H9 (cell line): Measurements from ENCODE around the gene DLG1. TPM values are rescaled to one million over a fixed set of nuclear protein-coding genes. Genes with fewer than 3 reads are reported as not detected.

Experiments used
- DNase-seq: peaks from one replicate; pipeline ENCODE4 v3.0.0-alpha.2; 2017
- H2AFZ ChIP-seq: one replicate; pipeline ENCODE4 v1.6.1; 2013; ENCODE audit warnings: mild to moderate bottlenecking, low read length, control low read depth, moderate library complexity
- H2AK5ac ChIP-seq: 2 replicates; pipeline ENCODE4 v1.6.1; 2013; ENCODE audit warnings: low read length, control low read depth, mixed read lengths; ENCODE audit not compliant: insufficient read length
- H2BK120ac ChIP-seq: one replicate; pipeline ENCODE4 v1.6.1; 2013; ENCODE audit warnings: low read depth, mild to moderate bottlenecking, low read length, control low read depth, inconsistent platforms; ENCODE audit not compliant: poor library complexity, severe bottlenecking
- H2BK12ac ChIP-seq: 2 replicates; pipeline ENCODE4 v1.6.1; 2013; ENCODE audit warnings: low read length, control low read depth, mixed read lengths, low read depth; ENCODE audit not compliant: insufficient read length
- H2BK15ac ChIP-seq: 2 replicates; pipeline ENCODE4 v1.6.1; 2013; ENCODE audit warnings: low read depth, low read length, control low read depth
- H2BK20ac ChIP-seq: one replicate; pipeline ENCODE4 v1.6.1; 2013; ENCODE audit warnings: low read depth, mild to moderate bottlenecking, low read length, control low read depth, inconsistent platforms; ENCODE audit not compliant: poor library complexity, severe bottlenecking
- H2BK5ac ChIP-seq: 2 replicates; pipeline ENCODE4 v1.6.1; 2013; ENCODE audit warnings: low read length, control low read depth, mixed read lengths; ENCODE audit not compliant: insufficient read length
- H3K14ac ChIP-seq: 2 replicates; pipeline ENCODE4 v1.6.1; 2013; ENCODE audit warnings: low read length, control low read depth; ENCODE audit not compliant: insufficient read depth
- H3K18ac ChIP-seq: 2 replicates; pipeline ENCODE4 v1.6.1; 2013; ENCODE audit warnings: low read depth, mild to moderate bottlenecking, mixed read lengths, low read length, control low read depth; ENCODE audit not compliant: insufficient read length
- H3K23ac ChIP-seq: 2 replicates; pipeline ENCODE4 v1.6.1; 2013; ENCODE audit warnings: low read length, control low read depth, mixed read lengths, low read depth; ENCODE audit not compliant: insufficient read length
- H3K23me2 ChIP-seq: 2 replicates; pipeline ENCODE4 v1.6.1; 2013; ENCODE audit warnings: low read depth, mild to moderate bottlenecking, mixed read lengths, low read length, control low read depth; ENCODE audit not compliant: insufficient read length, poor library complexity, severe bottlenecking
- H3K27ac ChIP-seq: 2 replicates; pipeline ENCODE4 v1.5.1; 2013; ENCODE audit warnings: low read length, control low read depth, mixed read lengths, low read depth; ENCODE audit not compliant: insufficient read length
- H3K27me3 ChIP-seq: 2 replicates; pipeline ENCODE4 v1.6.1; 2013; ENCODE audit warnings: low read length, control low read depth, inconsistent platforms; ENCODE audit not compliant: insufficient read depth
- H3K4ac ChIP-seq: 2 replicates; pipeline ENCODE4 v1.6.1; 2013; ENCODE audit warnings: low read depth, mild to moderate bottlenecking, control low read depth, inconsistent platforms, low read length, moderate library complexity
- H3K4me1 ChIP-seq: 2 replicates; pipeline ENCODE4 v1.6.1; 2013; ENCODE audit warnings: low read length, control low read depth, inconsistent platforms; ENCODE audit not compliant: insufficient read depth
- H3K4me2 ChIP-seq: 2 replicates; pipeline ENCODE4 v1.6.1; 2013; ENCODE audit warnings: low read length, control low read depth, mixed read lengths; ENCODE audit not compliant: insufficient read length, insufficient read depth
- H3K56ac ChIP-seq: 2 replicates; pipeline ENCODE4 v1.6.1; 2013; ENCODE audit warnings: low read depth, mild to moderate bottlenecking, mixed read lengths, low read length, control low read depth; ENCODE audit not compliant: insufficient read length
- H3K79me1 ChIP-seq: 2 replicates; pipeline ENCODE4 v1.6.1; 2013; ENCODE audit warnings: low read depth, mild to moderate bottlenecking, moderate library complexity, low read length, control low read depth, inconsistent platforms; ENCODE audit not compliant: insufficient read depth, poor library complexity, severe bottlenecking
- H3K79me2 ChIP-seq: 2 replicates; pipeline ENCODE4 v1.6.1; 2013; ENCODE audit warnings: low read length, control low read depth, inconsistent platforms; ENCODE audit not compliant: insufficient read depth
- H3K9ac ChIP-seq: 2 replicates; pipeline ENCODE4 v1.6.1; 2013; ENCODE audit warnings: low read length, control low read depth, mixed read lengths; ENCODE audit not compliant: insufficient read length; ENCODE audit errors: extremely low read depth
- H3K9me3 ChIP-seq: one replicate; pipeline ENCODE4 v1.6.1; 2013; ENCODE audit warnings: low read depth, low read length, inconsistent platforms; ENCODE audit not compliant: control insufficient read depth
- H3T11ph ChIP-seq: one replicate; pipeline ENCODE4 v1.6.1; 2013; ENCODE audit warnings: mild to moderate bottlenecking, low read length, control low read depth, inconsistent platforms
- H4K20me1 ChIP-seq: one replicate; pipeline ENCODE4 v1.6.1; 2013; ENCODE audit not compliant: control insufficient read depth, insufficient read length, insufficient read depth
- H4K5ac ChIP-seq: 2 replicates; pipeline ENCODE4 v1.6.1; 2013; ENCODE audit warnings: low read depth, mild to moderate bottlenecking, mixed read lengths, low read length, control low read depth; ENCODE audit not compliant: insufficient read length
- H4K8ac ChIP-seq: replicated peaks from 2 replicates; pipeline ENCODE4 v1.6.1; 2013; ENCODE audit warnings: low read length, control low read depth, mixed read lengths, low read depth; ENCODE audit not compliant: insufficient read length
- H4K91ac ChIP-seq: 2 replicates; pipeline ENCODE4 v1.6.1; 2013; ENCODE audit warnings: low read depth, mild to moderate bottlenecking, moderate library complexity, mixed read lengths, low read length, control low read depth; ENCODE audit not compliant: insufficient read length
- H3K27ac Mint-ChIP-seq, 3 experiments: 2 replicates in 2 of 3; 3 replicates in 1 of 3; pipeline ENCODE4 v1.8.0; 2020 to 2021; ENCODE audit warnings: mixed read lengths in 3 of 3, mild to moderate bottlenecking in 1 of 3, moderate library complexity in 1 of 3
- H3K27me3 Mint-ChIP-seq: 2 replicates; pipeline ENCODE4 v1.8.0; 2021; ENCODE audit warnings: low read depth, mild to moderate bottlenecking, moderate library complexity, mixed read lengths
- H3K36me3 Mint-ChIP-seq, 3 experiments: 2 replicates in 2 of 3; 3 replicates in 1 of 3; pipeline ENCODE4 v1.8.0; 2020 to 2021; ENCODE audit warnings: low read depth in 3 of 3, mixed read lengths in 3 of 3; ENCODE audit not compliant: insufficient read depth in 1 of 3
- H3K4me1 Mint-ChIP-seq, 2 experiments: 2 replicates each; pipeline ENCODE4 v1.8.0; 2020; ENCODE audit warnings: mixed read lengths in 2 of 2
- H3K4me3 Mint-ChIP-seq, 2 experiments: 2 replicates in 1 of 2; 3 replicates in 1 of 2; pipeline ENCODE4 v1.8.0; 2020 to 2021; ENCODE audit warnings: mild to moderate bottlenecking in 2 of 2, mixed read lengths in 2 of 2, moderate library complexity in 1 of 2
- H3K9me3 Mint-ChIP-seq, 2 experiments: 2 replicates in 1 of 2; 3 replicates in 1 of 2; pipeline ENCODE4 v1.8.0; 2020; ENCODE audit warnings: mild to moderate bottlenecking in 2 of 2, mixed read lengths in 2 of 2, moderate library complexity in 1 of 2
- WGBS: extraction: QIAGEN DNeasy Blood & Tissue Kit; methylation state at CpG from one replicate; pipeline ENCODE4 v1.1.7; 2013; ENCODE audit warnings: missing lambda C conversion rate, low lambda C conversion rate, mixed read lengths; ENCODE audit not compliant: insufficient read length; ENCODE audit errors: extremely low coverage; 5-methylcytosine and 5-hydroxymethylcytosine counted together
- total RNA-seq: library from RNA; stranded (reverse); gene quantifications from 2 replicates; pipeline ENCODE4 v1.2.1, GENCODE V29; 2021
- TF ChIP-seq, protein P1 (sequence below): fragments of 200-600 bp; sonication (generic); conservative IDR thresholded peaks from 3 replicates; pipeline ENCODE4 v1.8.0; 2021; ENCODE audit warnings: antibody characterized with exemption, mild to moderate bottlenecking

DLG1 gene
- total RNA-seq, 1 experiment from 2014 or later, result 84.1 TPM

GRCh38 chr3:197261164-197261509, 37.3 kb downstream of the DLG1 start:
- H2BK120ac ChIP-seq, result no peak overlapping the region
- peaks cover 3% of the 10 kb centered on the region; the same call in 1 of the 2 replicates for H3K79me2 ChIP-seq
- H3K27me3 ChIP-seq, result no peaks in the 10 kb centered on the region
- no peak overlapping the region for H2AFZ ChIP-seq
- DNase-seq, result no peak
- H3K23ac ChIP-seq, result no peak overlapping the region
- H2BK20ac ChIP-seq, result no peak overlapping the region
- no peak overlapping the region for H3K27ac ChIP-seq
- Mint-ChIP-seq H3K4me1 (peaks cover 18 to 22% of the 10 kb centered on the region in 2 experiments), H3K27me3 (no peaks in the 10 kb centered on the region), H3K9me3 (no peaks in the 10 kb centered on the region), H3K36me3 (peaks cover 0 to 5% (median 3%) of the 10 kb centered on the region in 3 experiments; a peak in 4 of 7 replicates), H3K27ac (no peak overlapping the region), H3K4me3 (no peak overlapping the region)
- no peak overlapping the region for H2AK5ac ChIP-seq
- no peaks in the 10 kb centered on the region; the same call in 1 of the 2 replicates for H3K4me1 ChIP-seq
- H3K4ac ChIP-seq, result no peak overlapping the region
- no peaks in the 10 kb centered on the region for H3K23me2 ChIP-seq
- H3K56ac ChIP-seq, result no peak overlapping the region
- H3K79me1 ChIP-seq, result peaks cover 11% of the 10 kb centered on the region
- TF ChIP-seq, protein P1, sequence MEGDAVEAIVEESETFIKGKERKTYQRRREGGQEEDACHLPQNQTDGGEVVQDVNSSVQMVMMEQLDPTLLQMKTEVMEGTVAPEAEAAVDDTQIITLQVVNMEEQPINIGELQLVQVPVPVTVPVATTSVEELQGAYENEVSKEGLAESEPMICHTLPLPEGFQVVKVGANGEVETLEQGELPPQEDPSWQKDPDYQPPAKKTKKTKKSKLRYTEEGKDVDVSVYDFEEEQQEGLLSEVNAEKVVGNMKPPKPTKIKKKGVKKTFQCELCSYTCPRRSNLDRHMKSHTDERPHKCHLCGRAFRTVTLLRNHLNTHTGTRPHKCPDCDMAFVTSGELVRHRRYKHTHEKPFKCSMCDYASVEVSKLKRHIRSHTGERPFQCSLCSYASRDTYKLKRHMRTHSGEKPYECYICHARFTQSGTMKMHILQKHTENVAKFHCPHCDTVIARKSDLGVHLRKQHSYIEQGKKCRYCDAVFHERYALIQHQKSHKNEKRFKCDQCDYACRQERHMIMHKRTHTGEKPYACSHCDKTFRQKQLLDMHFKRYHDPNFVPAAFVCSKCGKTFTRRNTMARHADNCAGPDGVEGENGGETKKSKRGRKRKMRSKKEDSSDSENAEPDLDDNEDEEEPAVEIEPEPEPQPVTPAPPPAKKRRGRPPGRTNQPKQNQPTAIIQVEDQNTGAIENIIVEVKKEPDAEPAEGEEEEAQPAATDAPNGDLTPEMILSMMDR, result no peak
- no peak overlapping the region for H2BK5ac ChIP-seq
- no peak overlapping the region for H4K8ac ChIP-seq
- H2BK15ac ChIP-seq, result no peak overlapping the region
- H3K9ac ChIP-seq, result no peak overlapping the region
- H4K5ac ChIP-seq, result no peak overlapping the region
- no peak overlapping the region for H3K14ac ChIP-seq
- no peaks in the 10 kb centered on the region for H3K9me3 ChIP-seq
- H3K18ac ChIP-seq, result no peak overlapping the region
- no CpG with 5 or more reads among the region's 1 CpG for WGBS
- no peak overlapping the region for H3T11ph ChIP-seq
- H3K4me2 ChIP-seq, result no peak overlapping the region
- no peaks in the 10 kb centered on the region for H4K20me1 ChIP-seq
- H4K91ac ChIP-seq, result no peak overlapping the region
- H2BK12ac ChIP-seq, result no peak overlapping the region
